ENCODE measurements around the gene CTIF.

CTIF gene

GRCh38 chr18:48802543-48803290 is 263.9 kb downstream of the CTIF start:
- TF ChIP-seq, protein P1, sequence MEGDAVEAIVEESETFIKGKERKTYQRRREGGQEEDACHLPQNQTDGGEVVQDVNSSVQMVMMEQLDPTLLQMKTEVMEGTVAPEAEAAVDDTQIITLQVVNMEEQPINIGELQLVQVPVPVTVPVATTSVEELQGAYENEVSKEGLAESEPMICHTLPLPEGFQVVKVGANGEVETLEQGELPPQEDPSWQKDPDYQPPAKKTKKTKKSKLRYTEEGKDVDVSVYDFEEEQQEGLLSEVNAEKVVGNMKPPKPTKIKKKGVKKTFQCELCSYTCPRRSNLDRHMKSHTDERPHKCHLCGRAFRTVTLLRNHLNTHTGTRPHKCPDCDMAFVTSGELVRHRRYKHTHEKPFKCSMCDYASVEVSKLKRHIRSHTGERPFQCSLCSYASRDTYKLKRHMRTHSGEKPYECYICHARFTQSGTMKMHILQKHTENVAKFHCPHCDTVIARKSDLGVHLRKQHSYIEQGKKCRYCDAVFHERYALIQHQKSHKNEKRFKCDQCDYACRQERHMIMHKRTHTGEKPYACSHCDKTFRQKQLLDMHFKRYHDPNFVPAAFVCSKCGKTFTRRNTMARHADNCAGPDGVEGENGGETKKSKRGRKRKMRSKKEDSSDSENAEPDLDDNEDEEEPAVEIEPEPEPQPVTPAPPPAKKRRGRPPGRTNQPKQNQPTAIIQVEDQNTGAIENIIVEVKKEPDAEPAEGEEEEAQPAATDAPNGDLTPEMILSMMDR (IDR thresholded peaks at IDR 0.05): no peak
- TF ChIP-seq ZFX (IDR thresholded peaks at IDR 0.05; ENCODE audit: borderline replicate concordance): no peak

DNA sequence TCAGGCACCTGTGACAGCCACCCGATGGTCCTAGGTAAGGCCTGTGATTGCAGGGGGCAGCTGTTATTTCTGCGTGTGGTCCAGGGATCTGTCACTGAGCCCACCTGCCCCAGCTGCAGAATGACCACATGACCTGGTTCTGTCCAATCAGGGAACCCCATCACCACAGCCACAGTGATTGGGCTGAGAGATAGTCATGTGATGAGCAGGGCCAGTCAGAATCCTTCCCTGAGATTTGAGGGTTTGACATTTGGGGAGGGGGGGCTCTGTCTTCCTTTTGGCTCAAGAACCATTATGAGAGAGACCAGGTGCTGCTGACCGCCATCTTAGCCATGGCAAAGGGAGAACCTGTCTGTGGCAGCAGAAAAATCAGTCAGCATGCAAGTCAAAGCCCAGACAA is 264.7 kb downstream of the CTIF start:
- H3K27ac ChIP-seq: no peak overlapping the region
- TF ChIP-seq, protein P1 (IDR thresholded peaks at IDR 0.05): no peak
- no peak for TF ChIP-seq ZFX (IDR thresholded peaks at IDR 0.05; ENCODE audit: borderline replicate concordance)

More at GRCh38 chr18:48802543-48803290, 263.9 kb downstream of the CTIF start:
- H3K27ac ChIP-seq: no peak overlapping the region

- TF ChIP-seq, protein P1 (IDR thresholded peaks at IDR 0.05): no peak
- no peak for TF ChIP-seq ZFX (IDR thresholded peaks at IDR 0.05; ENCODE audit: borderline replicate concordance)
- H3K27ac ChIP-seq: no peak overlapping the region
Observed at GRCh38 chr18:48803951-48804855, 265.4 kb downstream of the CTIF start.

- TF ChIP-seq, protein P1 (IDR thresholded peaks at IDR 0.05): no peak
- no peak for TF ChIP-seq ZFX (IDR thresholded peaks at IDR 0.05; ENCODE audit: borderline replicate concordance)
- no peak overlapping the region for H3K27ac ChIP-seq
Observed at GRCh38 chr18:48804856-48805610, 266.2 kb downstream of the CTIF start.

GRCh38 chr18:48805826-48806535 is 267.1 kb downstream of the CTIF start:
- H3K27ac ChIP-seq: no peak overlapping the region
- no peak for TF ChIP-seq ZFX (IDR thresholded peaks at IDR 0.05; ENCODE audit: borderline replicate concordance)
- TF ChIP-seq, protein P1 (IDR thresholded peaks at IDR 0.05): no peak

GRCh38 chr18:48806551-48807261 is 267.9 kb downstream of the CTIF start:
- H3K27ac ChIP-seq: no peak overlapping the region
- TF ChIP-seq, protein P1 (IDR thresholded peaks at IDR 0.05): no peak
- TF ChIP-seq ZFX (IDR thresholded peaks at IDR 0.05; ENCODE audit: borderline replicate concordance): no peak

All from 22Rv1 (cell line).